IMR-90 (cell line): ENCODE measurements around the gene OSBPL9. TPM values are rescaled to one million over a fixed set of nuclear protein-coding genes. Genes with fewer than 3 reads are reported as not detected.
"Not testable (repeated sequence)": the region's sequence is repeated elsewhere in the genome, so short reads cannot be mapped to it uniquely, and the experiment has no call there.

Experiments
- ATAC-seq: fragments of 200-7000 bp; cut with Tn5 transposase; 2 replicates; pipeline ENCODE4 v1.9.1; 2020; ENCODE audit warnings: low read depth, mild to moderate bottlenecking, moderate library complexity
- BruUV-seq: library from RNA; stranded (reverse); fragments of 400-500 nt; replicated peaks from 2 replicates; lab custom pipeline; 2021; lab: Mats Ljungman, UMichigan
- CTCF ChIA-PET: fragments of 300-600 bp; formaldehyde crosslinking; extraction: SDS; loops from one replicate; lab custom pipeline; 2021; ENCODE audit warnings: antibody characterized with exemption; lab: Yijun Ruan, JAX
- POLR2A ChIA-PET: fragments of 300-600 bp; sonication (Branson Sonifier 250); formaldehyde crosslinking; loops from one replicate; lab custom pipeline; 2022; ENCODE audit warnings: antibody characterized with exemption; ENCODE audit not compliant: unreplicated experiment; lab: Charles Lee
- DNase-seq: peaks from one replicate; pipeline ENCODE4 v3.0.0; 2013
- H2AFZ ChIP-seq: replicated peaks from 2 replicates; pipeline ENCODE3; 2013; ENCODE audit warnings: low read length, mild to moderate bottlenecking; ENCODE audit not compliant: poor library complexity
- H2AK5ac ChIP-seq: 2 replicates; pipeline ENCODE4 v1.6.1; 2013; ENCODE audit warnings: low read depth, low read length, inconsistent platforms
- H2AK9ac ChIP-seq: replicated peaks from 2 replicates; pipeline ENCODE3; 2013; ENCODE audit warnings: mild to moderate bottlenecking, low read depth, low read length, moderate library complexity; ENCODE audit not compliant: poor library complexity
- H2BK120ac ChIP-seq: 2 replicates; pipeline ENCODE4 v1.6.1; 2013; ENCODE audit warnings: low read depth, low read length, inconsistent platforms
- H2BK15ac ChIP-seq: 3 replicates; pipeline ENCODE4 v1.6.1; 2013; ENCODE audit warnings: low read depth, low read length, inconsistent platforms
- H2BK20ac ChIP-seq: 2 replicates; pipeline ENCODE4 v1.6.1; 2013; ENCODE audit warnings: low read depth, mild to moderate bottlenecking, inconsistent platforms, low read length, moderate library complexity
- H2BK5ac ChIP-seq: 2 replicates; pipeline ENCODE4 v1.6.1; 2013; ENCODE audit warnings: mild to moderate bottlenecking, low read depth, low read length, inconsistent platforms; ENCODE audit not compliant: poor library complexity, severe bottlenecking
- H3K14ac ChIP-seq: replicated peaks from 2 replicates; pipeline ENCODE4 v1.6.1; 2013; ENCODE audit warnings: low read depth, low read length, inconsistent platforms
- H3K18ac ChIP-seq: 2 replicates; pipeline ENCODE4 v1.6.1; 2013; ENCODE audit warnings: low read depth, low read length, control low read depth
- H3K23ac ChIP-seq: 2 replicates; pipeline ENCODE4 v1.6.1; 2013; ENCODE audit warnings: low read depth, low read length, inconsistent platforms
- H3K27ac ChIP-seq: 2 replicates; pipeline ENCODE4 v1.5.1; 2013; ENCODE audit warnings: mild to moderate bottlenecking, control low read depth, low read length; ENCODE audit not compliant: insufficient read depth
- H3K27me3 ChIP-seq: 2 replicates; pipeline ENCODE4 v1.6.1; 2013; ENCODE audit warnings: low read length; ENCODE audit not compliant: control insufficient read depth, insufficient read depth
- H3K36me3 ChIP-seq: 2 replicates; pipeline ENCODE4 v1.6.1; 2013; ENCODE audit warnings: low read length, mixed read lengths; ENCODE audit not compliant: control insufficient read depth, insufficient read depth
- H3K4ac ChIP-seq: 2 replicates; pipeline ENCODE4 v1.6.1; 2013; ENCODE audit warnings: low read depth, low read length, inconsistent platforms
- H3K4me1 ChIP-seq: 2 replicates; pipeline ENCODE4 v1.6.1; 2013; ENCODE audit warnings: low read length, mixed read lengths; ENCODE audit not compliant: control insufficient read depth, insufficient read depth
- H3K4me2 ChIP-seq: 2 replicates; pipeline ENCODE4 v1.6.1; 2013; ENCODE audit warnings: low read depth, mild to moderate bottlenecking, control low read depth, low read length, moderate library complexity
- H3K4me3 ChIP-seq: 2 replicates; pipeline ENCODE4 v1.5.1; 2013; ENCODE audit warnings: low read depth, mild to moderate bottlenecking, control low read depth, low read length, moderate library complexity; ENCODE audit not compliant: insufficient read depth
- H3K56ac ChIP-seq: 2 replicates; pipeline ENCODE4 v1.6.1; 2013; ENCODE audit warnings: low read length, inconsistent platforms; ENCODE audit not compliant: insufficient read depth; ENCODE audit errors: extremely low read depth
- H3K79me1 ChIP-seq, 2 experiments: 2 replicates each; pipeline ENCODE4 v1.6.1; 2013; ENCODE audit warnings: low read length in 2 of 2, inconsistent platforms in 1 of 2, low read depth in 1 of 2
- H3K9ac ChIP-seq: 2 replicates; pipeline ENCODE4 v1.6.1; 2013; ENCODE audit warnings: low read depth, low read length, control low read depth
- H3K9me1 ChIP-seq: 2 replicates; pipeline ENCODE4 v1.6.1; 2013; ENCODE audit warnings: low read length, inconsistent platforms; ENCODE audit not compliant: insufficient read depth
- H3K9me3 ChIP-seq: 2 replicates; pipeline ENCODE4 v1.6.1; 2013; ENCODE audit warnings: low read length; ENCODE audit not compliant: control insufficient read depth, insufficient read depth
- H4K20me1 ChIP-seq: 2 replicates; pipeline ENCODE4 v1.6.1; 2013; ENCODE audit warnings: low read length, inconsistent platforms; ENCODE audit not compliant: insufficient read depth
- H4K5ac ChIP-seq: 2 replicates; pipeline ENCODE4 v1.6.1; 2013; ENCODE audit warnings: mild to moderate bottlenecking, low read depth, low read length, control low read depth
- H4K8ac ChIP-seq, 2 experiments: 2 replicates each; pipeline ENCODE4 v1.6.1; 2013; ENCODE audit warnings: low read depth in 2 of 2, low read length in 2 of 2, control low read depth in 1 of 2, inconsistent platforms in 1 of 2
- H4K91ac ChIP-seq: 2 replicates; pipeline ENCODE4 v1.6.1; 2013; ENCODE audit warnings: low read depth, low read length, inconsistent platforms; ENCODE audit not compliant: insufficient read depth
- WGBS, 2 experiments: methylation state at CpG; one replicate each; pipeline versions ENCODE4 v1.1.5 to v1.1.7; 2013; ENCODE audit warnings: missing lambda C conversion rate in 2 of 2; ENCODE audit not compliant: insufficient read length in 1 of 2; ENCODE audit errors: extremely low coverage in 2 of 2; 5-methylcytosine and 5-hydroxymethylcytosine counted together
- dilution Hi-C: fragments of 300-500 bp; cut with HindIII; formaldehyde crosslinking; loops from one replicate; pipeline ENCODE4 v1.14.3; 2018; ENCODE audit warnings: low sequenced_read_pairs; ENCODE audit not compliant: unreplicated experiment
- in situ Hi-C: fragments of 300-500 bp; cut with MboI; formaldehyde crosslinking; loops from 3 replicates; pipeline ENCODE4 v1.14.3; 2019; ENCODE audit warnings: low sequenced_read_pairs, inconsistent platforms, mixed read lengths
- intact Hi-C: fragments of 100-400 bp; cut with micrococcal nuclease; formaldehyde crosslinking; loops from 2 replicates; pipeline ENCODE4 v1.10.0; 2022
- polyA plus RNA-seq, 3 experiments: library from polyadenylated mRNA; depleted of rRNA; stranded (reverse); fragments of >200 nt; gene quantifications; 2 replicates each; pipeline ENCODE4 v1.2.3, GENCODE V29; 2012; ENCODE audit warnings: low replicate concordance in 1 of 3
- total RNA-seq: library from RNA; depleted of rRNA; stranded (reverse); fragments of >200 nt; gene quantifications from 2 replicates; pipeline ENCODE4 v1.2.3, GENCODE V29; 2012

OSBPL9 gene
- total and polyA plus RNA-seq, 2 of the 4 experiments (the other 2 are of a cell fraction), result 51.4 to 127 TPM

GRCh38 chr1:51702220-51702619 is 85.3 kb downstream of the OSBPL9 start:
- H3K4me3 ChIP-seq, DNase-seq, H4K8ac ChIP-seq, H3K4me2 ChIP-seq, CTCF ChIA-PET, H2BK15ac ChIP-seq, H2BK20ac ChIP-seq, ATAC-seq, BruUV-seq, H2BK5ac ChIP-seq, H3K56ac ChIP-seq, H3K9me3 ChIP-seq, H2BK120ac ChIP-seq, H2AK5ac ChIP-seq, H3K4me1 ChIP-seq, H2AFZ ChIP-seq, H3K36me3 ChIP-seq, H3K27me3 ChIP-seq, POLR2A ChIA-PET, H3K9ac ChIP-seq, H3K23ac ChIP-seq, H3K4ac ChIP-seq, dilution Hi-C loops, H2AK9ac ChIP-seq, H3K27ac ChIP-seq, H4K91ac ChIP-seq, H4K20me1 ChIP-seq, H4K5ac ChIP-seq, H3K18ac ChIP-seq, H3K14ac ChIP-seq, H3K9me1 ChIP-seq, in situ Hi-C loops, intact Hi-C loops: not testable (repeated sequence)
- peaks cover 6 to 19% of the 10 kb centered on the region in 2 experiments for H3K79me1 ChIP-seq
- no CpG with 5 or more reads among the region's 2 CpGs for WGBS, 2 experiments
